KBM-7 (cell line): ENCODE data around the gene LINC01488.

Experiments used
- DNase-seq: peaks from one replicate; pipeline ENCODE4 v3.0.0-alpha.2; 2015
- in situ Hi-C: fragments of 300-500 bp; cut with MboI; formaldehyde crosslinking; loops from 2 replicates; pipeline ENCODE4 v1.14.3; 2020; ENCODE audit warnings: low sequenced_read_pairs, low pct_unique_long_range_greater_than_20kb, mixed read lengths

The LINC01488 gene

GRCh38 chr11:69501121-69501489 lies 19.6 kb downstream of the LINC01488 start:
- no peak for DNase-seq
- in situ Hi-C loops, result no loop called here

DNA sequence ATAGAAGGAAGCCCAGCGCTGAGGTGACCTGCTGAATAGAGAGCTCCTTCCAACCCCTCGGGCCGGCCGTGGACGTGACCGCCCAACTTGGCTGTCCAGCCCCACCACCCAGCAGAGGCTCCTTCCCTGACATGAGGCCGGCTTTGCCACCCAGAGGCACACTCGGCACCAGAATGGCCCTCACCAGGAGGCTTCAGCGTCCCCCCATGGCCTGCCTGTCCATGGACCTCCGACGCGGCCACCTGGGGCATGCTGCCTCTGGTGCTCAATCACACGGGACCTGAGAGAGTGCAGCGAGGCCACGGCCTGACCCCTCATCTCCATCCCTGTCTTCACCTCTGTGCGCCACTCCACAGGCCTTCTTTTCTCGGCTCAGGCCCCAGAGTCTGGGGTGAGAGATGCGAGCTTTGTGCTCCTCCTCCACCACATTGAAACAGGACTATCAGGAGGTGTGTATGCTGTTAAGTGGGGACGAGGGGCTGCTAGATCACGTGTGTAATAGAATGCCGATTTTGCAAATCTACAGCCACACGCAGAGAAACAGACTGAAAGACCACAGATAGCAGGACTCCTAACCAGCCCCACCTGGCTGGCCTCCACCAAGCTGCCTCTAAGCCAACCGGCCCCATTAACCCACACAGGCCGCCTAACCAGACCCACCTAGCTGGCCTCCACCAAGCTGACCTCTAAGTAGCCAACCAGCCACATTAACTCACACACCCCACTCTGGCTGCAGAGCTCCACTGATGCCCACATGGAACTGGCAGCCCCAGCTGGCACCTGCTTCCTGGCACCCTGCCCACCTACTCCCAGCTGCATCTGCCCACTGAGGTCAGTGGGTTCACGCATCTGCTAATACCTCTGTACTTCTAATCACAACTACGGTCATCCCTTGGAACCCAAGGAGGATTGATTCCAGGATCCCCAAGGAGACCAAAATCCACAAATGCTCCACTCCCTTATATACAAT lies 20.7 kb downstream of the LINC01488 start:
- in situ Hi-C loops, result no loop called here
- DNase-seq, result no peak

GRCh38 chr11:69504127-69504526 lies 22.7 kb downstream of the LINC01488 start:
- DNase-seq, result no peak
- in situ Hi-C loops, result no loop called here

DNA sequence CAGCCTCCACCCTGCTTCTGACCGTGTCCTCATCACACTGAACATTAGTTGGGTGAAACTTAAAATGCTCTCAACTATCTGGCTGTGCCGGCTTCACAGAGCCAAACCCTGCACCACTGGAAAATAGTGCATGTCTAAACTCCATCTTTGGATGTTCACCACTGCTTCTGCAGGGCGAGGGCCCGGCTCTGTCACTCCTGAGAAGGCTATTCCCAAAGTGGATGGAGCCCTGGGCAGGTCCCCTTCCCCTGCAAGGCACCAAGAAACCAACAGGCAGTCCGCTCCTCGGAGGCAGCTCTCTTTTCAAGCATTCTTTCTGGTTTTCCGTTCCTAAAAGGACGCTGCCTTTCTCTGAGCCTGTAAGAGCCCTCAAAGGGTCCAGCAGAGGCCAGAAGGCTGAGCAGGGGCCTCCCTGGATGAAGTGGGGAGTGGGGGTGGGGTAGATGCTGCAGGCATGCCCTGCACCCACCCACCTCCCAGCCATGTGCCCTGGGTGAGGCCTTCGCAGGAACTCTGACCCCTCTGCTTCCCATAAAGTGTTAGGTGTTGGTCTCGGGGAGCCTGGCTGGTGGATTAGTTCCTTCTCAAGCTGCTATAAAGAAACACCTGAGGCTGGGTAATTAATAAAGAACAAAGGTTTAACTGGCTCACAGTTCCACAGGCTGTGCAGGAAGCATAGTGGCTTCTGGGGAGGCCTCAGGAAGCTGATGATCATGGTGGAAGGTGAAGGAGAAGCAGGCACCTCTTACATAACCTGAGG lies 23.3 kb downstream of the LINC01488 start:
- in situ Hi-C loops, result no loop called here
- no peak for DNase-seq

- DNase-seq, result no peak
- in situ Hi-C loops, result no loop called here
These were observed 27.5 kb downstream of the LINC01488 start for GRCh38 chr11:69508974-69509373.

- no peak for DNase-seq
- in situ Hi-C loops, result no loop called here
These were observed 27.9 kb downstream of the LINC01488 start for GRCh38 chr11:69509381-69509780.

DNA sequence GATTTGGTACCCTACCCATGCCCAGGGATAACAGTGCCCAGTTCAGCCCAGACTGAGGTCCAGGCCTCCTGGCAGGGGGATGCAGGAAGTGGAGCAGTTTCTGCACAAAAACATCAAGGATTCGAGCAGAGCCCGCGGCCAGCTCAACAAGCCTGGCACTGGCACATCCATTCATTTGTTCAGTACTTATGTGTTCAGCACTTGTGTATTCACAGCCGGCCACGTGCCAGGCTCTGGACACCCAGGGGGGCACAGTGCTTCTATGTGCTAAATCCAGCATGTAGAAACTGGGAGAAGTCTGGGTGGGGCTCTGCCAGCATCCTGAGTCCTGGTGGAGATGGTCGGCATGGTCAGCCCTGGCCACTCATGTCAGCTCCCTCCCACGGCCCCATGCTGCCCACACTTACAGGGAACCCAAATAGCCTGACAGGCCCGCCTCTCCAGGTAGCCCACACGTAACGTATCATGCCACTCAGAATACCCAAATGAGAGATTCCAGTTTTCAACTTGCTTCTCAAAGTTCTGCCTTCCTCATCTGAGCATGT lies 28.5 kb downstream of the LINC01488 start:
- no peak for DNase-seq
- in situ Hi-C loops, result no loop called here

DNA sequence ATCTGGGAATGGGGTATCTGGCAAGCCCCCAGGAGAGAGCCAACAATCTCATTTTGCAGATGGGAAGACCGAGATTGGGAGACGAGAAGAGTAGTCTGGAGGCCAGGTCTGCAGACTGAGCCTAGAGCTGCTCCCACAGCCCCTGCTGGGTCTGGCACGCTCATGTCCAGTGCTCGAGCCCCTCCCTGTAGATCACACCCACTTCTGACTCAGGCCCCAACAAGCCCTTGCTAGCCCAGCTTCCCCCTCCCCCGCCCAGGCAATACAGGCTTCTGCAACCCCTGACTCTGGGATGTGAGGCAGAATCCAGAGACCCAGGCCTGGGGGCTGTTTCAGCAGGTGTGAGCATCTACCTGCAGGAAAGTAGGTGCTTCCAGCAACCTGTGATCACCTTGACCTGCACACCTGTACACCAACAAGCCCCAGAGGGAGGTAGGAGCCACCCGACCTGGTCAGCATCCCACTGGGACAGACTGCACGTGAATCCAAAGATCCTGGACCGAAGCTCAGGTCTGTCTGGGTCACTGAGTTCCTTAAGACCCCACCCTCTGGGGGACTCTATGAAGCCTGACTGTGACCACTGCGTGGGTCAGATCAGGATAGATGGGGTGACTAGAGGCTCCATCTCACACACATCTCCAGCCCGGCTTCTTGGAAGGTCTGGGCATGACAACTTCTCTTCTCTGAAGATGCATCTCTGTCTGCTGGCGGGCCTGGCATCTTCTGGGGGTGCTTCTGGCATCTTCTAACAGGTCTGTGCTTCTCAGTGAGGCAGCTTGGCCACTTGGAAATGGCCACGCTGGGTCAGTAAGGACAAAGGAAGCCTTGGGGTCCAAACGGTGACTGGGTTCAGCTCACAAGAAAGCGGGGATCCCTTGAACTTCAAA lies 29.3 kb downstream of the LINC01488 start:
- in situ Hi-C loops, result no loop called here
- DNase-seq, result no peak

- no peak for DNase-seq
- in situ Hi-C loops, result no loop called here
These were observed 30.0 kb downstream of the LINC01488 start for GRCh38 chr11:69511358-69512055.

GRCh38 chr11:69512136-69512535 lies 30.7 kb downstream of the LINC01488 start:
- DNase-seq, result no peak
- in situ Hi-C loops, result no loop called here

DNA sequence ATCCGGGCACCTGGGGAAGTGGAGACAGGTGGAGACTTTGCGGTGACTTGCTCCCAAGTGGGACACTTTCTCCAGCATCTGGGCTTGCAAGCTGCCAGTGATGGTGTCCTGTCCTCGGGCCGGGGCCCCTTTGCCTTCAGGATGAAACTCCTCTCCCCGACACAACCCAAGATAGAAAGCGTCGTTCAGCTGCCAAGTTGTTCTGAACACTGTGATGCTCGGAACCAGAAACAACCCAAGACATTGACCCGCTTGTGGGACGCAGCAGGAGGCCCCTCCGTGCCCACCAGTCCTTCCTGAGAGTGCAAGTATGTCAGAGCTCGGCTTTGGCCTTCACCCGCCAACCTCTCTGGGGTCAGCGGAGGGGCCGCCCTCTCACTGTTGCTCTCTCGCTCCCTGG lies 31.3 kb downstream of the LINC01488 start:
- in situ Hi-C loops, result no loop called here
- no peak for DNase-seq

DNA sequence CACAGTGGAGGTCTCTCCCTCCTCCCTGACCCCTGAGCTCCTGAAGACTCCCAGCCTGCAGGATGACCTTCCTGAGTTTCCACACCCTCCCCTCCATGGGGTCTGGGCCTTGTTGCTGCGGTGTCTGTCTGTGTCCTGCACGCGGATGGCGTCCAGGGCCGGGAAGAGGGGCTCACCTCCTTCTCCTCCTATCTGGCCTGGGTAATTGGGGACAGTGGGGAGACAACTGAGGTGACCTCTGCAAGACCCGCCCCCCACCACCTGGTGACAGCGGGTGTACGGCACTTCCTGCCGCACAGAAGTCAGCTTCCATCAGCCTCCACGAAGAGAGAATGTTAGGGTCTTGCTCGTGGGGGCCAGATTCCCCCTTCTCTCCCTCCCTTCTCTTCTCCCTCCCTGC lies 31.7 kb downstream of the LINC01488 start:
- no peak for DNase-seq
- in situ Hi-C loops, result no loop called here

DNA sequence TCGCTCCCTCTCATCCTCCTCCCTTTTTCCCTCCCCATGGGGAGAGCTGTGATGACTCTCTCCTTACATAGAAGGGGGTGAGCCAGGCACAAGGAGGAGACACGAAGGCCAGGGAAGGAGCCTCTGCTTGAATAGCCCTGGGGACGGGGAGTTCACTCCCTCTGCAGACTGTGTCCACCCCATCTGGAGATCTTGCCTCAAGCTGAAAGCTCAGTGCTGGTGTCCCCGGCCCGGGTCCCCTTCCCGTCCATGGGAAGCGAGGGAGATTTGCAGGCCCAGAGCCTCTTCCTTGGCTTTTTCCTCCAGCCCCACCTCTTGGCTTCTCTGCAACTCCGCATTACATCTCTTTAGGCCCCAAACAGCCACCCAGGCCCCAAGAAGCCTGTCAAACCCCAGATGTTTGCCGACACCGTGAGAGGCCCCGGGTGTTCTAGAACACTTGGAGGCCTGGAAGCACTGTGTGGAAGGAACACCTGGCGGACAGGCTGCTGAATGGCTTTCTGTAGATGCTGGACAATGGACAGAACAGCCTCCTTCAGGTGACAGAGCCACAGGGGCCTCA lies 32.3 kb downstream of the LINC01488 start:
- in situ Hi-C loops, result no loop called here
- no peak for DNase-seq

DNA sequence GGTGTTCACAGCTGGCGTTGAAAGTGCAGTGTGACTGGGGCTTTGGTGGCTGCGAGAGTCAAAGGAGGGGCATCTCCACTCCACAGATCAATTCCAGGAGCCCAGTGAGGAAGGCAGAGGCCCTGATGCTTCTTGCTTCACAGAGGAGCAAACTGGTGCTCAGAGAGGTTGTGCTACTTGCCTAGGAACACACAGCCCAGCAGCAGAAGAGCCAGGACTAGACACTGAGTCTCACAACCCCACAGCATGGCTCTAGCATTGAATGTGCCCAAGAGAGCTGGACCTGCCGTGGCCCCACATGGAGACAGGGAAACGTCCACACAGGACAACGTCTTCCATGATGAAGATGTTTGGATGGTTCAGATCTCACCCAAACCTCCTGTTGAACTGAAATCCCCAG lies 33.3 kb downstream of the LINC01488 start:
- DNase-seq, result no peak
- in situ Hi-C loops, result no loop called here

- in situ Hi-C loops, result no loop called here
- DNase-seq, result no peak
These were observed 34.1 kb downstream of the LINC01488 start for GRCh38 chr11:69515271-69516245.

DNA sequence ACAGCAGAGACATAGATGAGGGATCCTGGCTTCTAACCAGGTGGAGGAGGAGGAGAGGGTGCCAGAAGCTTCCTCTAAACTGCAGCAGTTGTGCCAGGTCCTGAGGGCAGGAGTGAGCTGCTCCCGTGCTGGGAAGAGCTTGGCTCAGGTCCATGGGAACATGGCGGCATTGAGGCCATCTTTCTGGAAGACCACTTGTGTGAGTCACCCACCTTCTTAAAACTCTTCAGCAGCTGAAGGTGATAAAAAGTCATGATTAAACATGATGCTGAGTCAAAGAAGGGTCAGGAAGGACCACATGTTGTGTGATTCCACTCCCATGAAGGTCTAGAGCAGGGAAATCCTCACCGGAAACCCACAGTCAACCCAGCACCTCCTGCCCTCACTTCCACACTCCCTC lies 35.1 kb downstream of the LINC01488 start:
- no peak for DNase-seq
- in situ Hi-C loops, result no loop called here
